PC-3 (cell line): Measurements from ENCODE around the gene FHL3.

Experiments used
- EZH2 ChIP-seq: fragments of 300-600 bp; sonication (generic); IDR thresholded peaks from one replicate; pipeline ENCODE4 v1.6.1; 2017; ENCODE audit warnings: antibody characterized with exemption, mild to moderate bottlenecking, low read length; ENCODE audit not compliant: unreplicated experiment
- EZH2phosphoT487 ChIP-seq: fragments of 300-600 bp; sonication (generic); IDR thresholded peaks from 2 replicates; pipeline ENCODE4 v1.6.1; 2018; ENCODE audit warnings: mild to moderate bottlenecking, antibody characterized with exemption, low read length, borderline replicate concordance
- TF ChIP-seq, protein P1 (sequence below): fragments of 300-600 bp; sonication (generic); conservative IDR thresholded peaks from 2 replicates; pipeline ENCODE4 v1.5.1; 2017; ENCODE audit warnings: antibody characterized with exemption, low read depth, mild to moderate bottlenecking, low read length

- TF ChIP-seq, protein P1, sequence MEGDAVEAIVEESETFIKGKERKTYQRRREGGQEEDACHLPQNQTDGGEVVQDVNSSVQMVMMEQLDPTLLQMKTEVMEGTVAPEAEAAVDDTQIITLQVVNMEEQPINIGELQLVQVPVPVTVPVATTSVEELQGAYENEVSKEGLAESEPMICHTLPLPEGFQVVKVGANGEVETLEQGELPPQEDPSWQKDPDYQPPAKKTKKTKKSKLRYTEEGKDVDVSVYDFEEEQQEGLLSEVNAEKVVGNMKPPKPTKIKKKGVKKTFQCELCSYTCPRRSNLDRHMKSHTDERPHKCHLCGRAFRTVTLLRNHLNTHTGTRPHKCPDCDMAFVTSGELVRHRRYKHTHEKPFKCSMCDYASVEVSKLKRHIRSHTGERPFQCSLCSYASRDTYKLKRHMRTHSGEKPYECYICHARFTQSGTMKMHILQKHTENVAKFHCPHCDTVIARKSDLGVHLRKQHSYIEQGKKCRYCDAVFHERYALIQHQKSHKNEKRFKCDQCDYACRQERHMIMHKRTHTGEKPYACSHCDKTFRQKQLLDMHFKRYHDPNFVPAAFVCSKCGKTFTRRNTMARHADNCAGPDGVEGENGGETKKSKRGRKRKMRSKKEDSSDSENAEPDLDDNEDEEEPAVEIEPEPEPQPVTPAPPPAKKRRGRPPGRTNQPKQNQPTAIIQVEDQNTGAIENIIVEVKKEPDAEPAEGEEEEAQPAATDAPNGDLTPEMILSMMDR = no peak
- TF ChIP-seq EZH2phosphoT487 (no peak), EZH2 (no peak)
Observed at GRCh38 chr1:37994886-37995566, 10.3 kb downstream of the FHL3 start.
